Duodenal mucosa (tissue), 2 donors: ENCODE measurements around the gene RBM20.

Experiments used
- H3K27ac ChIP-seq: one replicate; pipeline ENCODE4 v1.7.0; 2013; ENCODE audit warnings: low read depth, low read length
- H3K27me3 ChIP-seq, 2 donors: one replicate each; pipeline ENCODE4 v1.7.0; 2013; ENCODE audit warnings: low read length in 2 of 2, control low read depth in 1 of 2; ENCODE audit not compliant: insufficient read depth in 2 of 2, control insufficient read depth in 1 of 2
- H3K36me3 ChIP-seq, 2 donors: one replicate each; pipeline ENCODE4 v1.7.0; 2013; ENCODE audit warnings: low read length in 2 of 2, control low read depth in 1 of 2; ENCODE audit not compliant: insufficient read depth in 2 of 2, control insufficient read depth in 1 of 2
- H3K4me1 ChIP-seq, 2 donors: one replicate each; pipeline ENCODE4 v1.7.0; 2013; ENCODE audit warnings: low read length in 2 of 2, control low read depth in 1 of 2; ENCODE audit not compliant: insufficient read depth in 2 of 2, control insufficient read depth in 1 of 2
- H3K4me3 ChIP-seq, 2 donors: one replicate each; pipeline ENCODE4 v1.7.0; 2013; ENCODE audit warnings: low read length in 2 of 2, low read depth in 1 of 2
- H3K9ac ChIP-seq, 2 donors: one replicate each; pipeline ENCODE4 v1.7.0; 2013; ENCODE audit warnings: low read length in 2 of 2, low read depth in 1 of 2
- H3K9me3 ChIP-seq, 2 donors: one replicate each; pipeline ENCODE4 v1.7.0; 2013; ENCODE audit warnings: low read length in 2 of 2, control low read depth in 1 of 2; ENCODE audit not compliant: control insufficient read depth in 1 of 2

RBM20 gene

DNA sequence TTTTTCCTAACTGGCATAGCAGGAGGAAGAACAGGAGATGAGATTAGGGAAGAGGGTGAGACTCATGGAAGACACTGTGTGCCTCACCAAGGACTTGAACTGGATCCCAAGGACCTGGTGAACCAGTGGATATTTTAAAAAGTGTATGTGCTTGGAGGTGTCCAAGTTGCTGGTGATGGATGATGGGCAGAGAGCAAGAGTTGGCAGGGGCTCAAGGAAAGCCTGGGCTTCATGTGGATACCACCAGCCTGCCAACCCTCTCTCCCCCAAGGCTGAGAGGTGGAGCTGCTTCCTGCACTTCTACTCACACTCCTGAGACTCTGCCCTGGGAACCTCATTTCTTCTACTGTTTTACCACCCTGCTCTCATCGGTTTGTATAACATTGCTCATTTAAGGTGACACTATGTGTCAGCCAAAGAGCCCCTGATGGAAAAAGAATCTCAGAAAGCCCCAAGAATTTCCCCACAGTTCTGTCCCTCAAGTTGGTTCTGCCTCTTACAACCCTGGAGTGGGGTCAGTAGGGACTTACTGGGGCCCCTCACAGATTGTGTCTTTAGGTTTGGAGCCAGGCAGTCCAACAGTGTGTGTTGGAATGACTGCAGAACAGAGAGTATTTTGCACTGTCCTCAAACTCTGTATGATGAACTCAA lies 171.3 kb downstream of the RBM20 start:
- Histone ChIP-seq H3K4me3 (no peak overlapping the region), H3K36me3 (no peaks in the 10 kb centered on the region), H3K9ac (no peak overlapping the region), H3K27me3 (no peaks in the 10 kb centered on the region), H3K4me1 (peaks cover 26 to 47% of the 10 kb centered on the region in 2 donors), H3K27ac (no peak overlapping the region), H3K9me3 (no peaks in the 10 kb centered on the region)

- Histone ChIP-seq H3K9me3 (no peaks in the 10 kb centered on the region), H3K9ac (no peak overlapping the region), H3K4me1 (peaks cover 26 to 49% of the 10 kb centered on the region in 2 donors), H3K36me3 (no peaks in the 10 kb centered on the region), H3K27ac (no peak overlapping the region), H3K27me3 (no peaks in the 10 kb centered on the region), H3K4me3 (no peak overlapping the region)
Observed at GRCh38 chr10:110817614-110818013, 173.5 kb downstream of the RBM20 start.

- peaks cover 31 to 57% of the 10 kb centered on the region in 2 donors for H3K4me1 ChIP-seq
Observed at GRCh38 chr10:110818311-110819256, 174.4 kb downstream of the RBM20 start.

GRCh38 chr10:110820321-110820814 lies 176.2 kb downstream of the RBM20 start:
- Histone ChIP-seq H3K4me3 (no peak overlapping the region), H3K27me3 (no peaks in the 10 kb centered on the region), H3K4me1 (peaks cover 26 to 57% of the 10 kb centered on the region in 2 donors), H3K9me3 (no peaks in the 10 kb centered on the region), H3K36me3 (no peaks in the 10 kb centered on the region), H3K9ac (no peak overlapping the region), H3K27ac (no peak overlapping the region)

More at GRCh38 chr10:110818311-110819256, 174.4 kb downstream of the RBM20 start:
- H3K27me3 ChIP-seq, result no peaks in the 10 kb centered on the region
- peak overlapping the region; percentile 31 to 52 for H3K9ac ChIP-seq
- H3K36me3 ChIP-seq, result no peaks in the 10 kb centered on the region
- no peaks in the 10 kb centered on the region for H3K9me3 ChIP-seq
- peak overlapping the region; percentile 1 for H3K27ac ChIP-seq
- H3K4me3 ChIP-seq, result no peak overlapping the region

GRCh38 chr10:110821508-110821907 lies 177.4 kb downstream of the RBM20 start:
- Histone ChIP-seq H3K27ac (no peak overlapping the region), H3K4me1 (peaks cover 26 to 55% of the 10 kb centered on the region in 2 donors), H3K4me3 (no peak overlapping the region), H3K36me3 (no peaks in the 10 kb centered on the region), H3K9me3 (no peaks in the 10 kb centered on the region), H3K27me3 (no peaks in the 10 kb centered on the region), H3K9ac (no peak overlapping the region)

DNA sequence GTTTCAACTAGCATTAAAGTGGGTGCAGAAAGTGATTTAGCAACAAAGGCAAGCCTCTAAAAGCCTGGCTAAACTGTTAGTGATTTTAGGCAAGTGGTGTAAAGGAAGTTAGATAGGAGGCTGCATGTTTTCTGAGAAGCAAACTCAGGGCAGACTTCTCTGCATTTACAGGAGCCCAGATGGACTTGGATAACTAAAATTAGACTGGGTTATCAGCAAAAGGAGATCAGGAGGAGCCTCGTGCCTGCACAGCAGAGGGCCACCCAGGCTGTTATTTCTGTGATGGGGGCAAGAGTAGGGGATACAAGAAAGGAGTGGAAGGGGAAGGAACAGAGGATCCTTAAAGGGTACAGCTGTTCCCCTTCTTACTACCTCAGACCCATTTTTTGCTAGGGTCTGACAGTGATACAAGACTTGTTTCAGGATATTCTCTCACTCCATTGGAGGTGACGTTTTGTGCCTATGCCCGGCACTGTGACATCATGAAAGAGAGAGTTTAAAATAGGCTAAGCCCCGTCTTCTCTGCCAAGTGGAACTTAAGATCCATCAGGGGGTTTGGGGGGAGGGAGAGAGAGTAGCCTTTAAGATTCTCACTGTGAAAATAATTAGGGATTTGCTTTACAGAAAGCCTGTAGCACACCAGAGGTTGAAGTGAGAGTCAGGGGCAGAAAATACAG lies 178.0 kb downstream of the RBM20 start:
- Histone ChIP-seq H3K27ac (no peak overlapping the region), H3K9ac (no peak overlapping the region), H3K4me1 (peaks cover 26 to 53% of the 10 kb centered on the region in 2 donors)

DNA sequence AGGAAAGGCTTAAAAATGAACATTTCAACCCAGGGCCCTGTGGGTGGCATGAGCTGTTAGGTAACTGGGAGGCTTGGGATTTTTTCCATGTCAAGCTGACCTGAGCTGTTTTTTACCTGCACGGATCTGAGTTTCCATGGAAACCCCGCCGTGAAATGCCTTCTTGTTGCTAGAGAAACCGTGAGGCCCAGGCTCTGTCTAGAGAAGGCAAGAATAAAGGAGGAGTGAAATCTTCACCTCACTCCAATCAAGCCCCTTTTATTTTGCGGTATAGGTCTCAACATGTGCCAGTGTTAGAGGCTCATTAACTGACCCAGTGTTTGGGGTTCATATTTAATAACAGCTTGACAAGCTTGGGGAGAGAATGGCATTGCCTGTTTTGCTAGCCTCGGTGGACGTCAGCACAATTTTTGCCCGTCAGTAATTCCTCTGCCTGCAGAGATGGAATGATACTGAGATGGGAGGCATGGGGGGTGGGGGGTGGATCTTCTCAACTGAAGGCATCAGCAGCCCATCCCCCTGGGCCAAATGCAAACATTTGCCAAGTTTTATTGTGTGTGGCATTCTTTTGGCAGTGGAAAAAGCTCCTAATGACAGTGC lies 178.7 kb downstream of the RBM20 start:
- Histone ChIP-seq H3K27me3 (no peaks in the 10 kb centered on the region), H3K4me1 (peaks cover 26 to 47% of the 10 kb centered on the region in 2 donors), H3K9ac (no peak overlapping the region), H3K9me3 (no peaks in the 10 kb centered on the region), H3K27ac (no peak overlapping the region), H3K36me3 (no peaks in the 10 kb centered on the region), H3K4me3 (no peak overlapping the region)

More for the DNA sequence above, 178.0 kb downstream of the RBM20 start:
- no peaks in the 10 kb centered on the region for H3K36me3 ChIP-seq
- no peaks in the 10 kb centered on the region for H3K9me3 ChIP-seq
- no peak overlapping the region for H3K4me3 ChIP-seq
- H3K27me3 ChIP-seq, result no peaks in the 10 kb centered on the region

DNA sequence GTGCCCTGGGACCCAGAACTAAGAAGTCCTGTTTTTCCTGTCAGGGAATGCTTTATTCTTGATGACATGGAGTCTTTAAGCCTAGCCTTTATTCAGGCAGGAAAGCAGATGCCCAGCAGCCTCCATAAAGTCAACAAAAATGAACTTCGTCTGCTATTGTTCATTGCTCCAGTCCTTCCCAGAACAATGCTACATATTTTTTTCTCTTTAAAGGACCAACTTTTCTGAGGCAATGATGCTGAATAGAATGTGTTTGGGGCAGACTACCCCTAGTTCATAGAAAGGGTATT lies 180.0 kb downstream of the RBM20 start:
- H3K36me3 ChIP-seq, result no peaks in the 10 kb centered on the region
- no peak overlapping the region for H3K27ac ChIP-seq
- no peaks in the 10 kb centered on the region for H3K9me3 ChIP-seq
- no peaks in the 10 kb centered on the region for H3K27me3 ChIP-seq
- H3K4me3 ChIP-seq, result no peak overlapping the region
- H3K4me1 ChIP-seq, result peaks cover 16 to 37% of the 10 kb centered on the region in 2 donors
- no peak overlapping the region for H3K9ac ChIP-seq

DNA sequence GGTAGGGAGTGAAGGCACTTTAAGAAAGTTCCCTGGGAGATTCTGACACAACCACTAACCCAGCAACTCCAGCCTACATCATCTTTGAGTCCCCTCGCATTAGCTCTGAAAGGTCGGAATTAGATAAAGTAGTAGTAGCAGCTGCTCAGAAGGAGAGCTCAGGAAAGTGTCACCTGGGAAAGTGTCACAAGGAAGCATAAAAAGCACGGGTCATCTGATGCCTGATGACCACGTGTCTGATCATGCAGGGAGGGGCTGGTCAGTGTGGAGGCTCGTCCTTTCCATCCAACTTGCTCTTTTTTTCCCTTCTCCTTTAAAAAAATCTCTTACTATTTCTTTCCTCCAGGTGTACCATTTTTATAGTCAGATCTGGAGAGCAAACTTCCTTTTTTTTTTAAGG lies 180.5 kb downstream of the RBM20 start:
- no peak overlapping the region for H3K9ac ChIP-seq
- H3K9me3 ChIP-seq, result no peaks in the 10 kb centered on the region
- H3K4me1 ChIP-seq, result peaks cover 10 to 32% of the 10 kb centered on the region in 2 donors
- no peak overlapping the region for H3K27ac ChIP-seq
- no peak overlapping the region for H3K4me3 ChIP-seq
- no peaks in the 10 kb centered on the region for H3K27me3 ChIP-seq
- no peaks in the 10 kb centered on the region for H3K36me3 ChIP-seq
